HG02678 (cell line): Measurements from ENCODE around the gene BCAS3.

Experiments
- ATAC-seq: cut with Tn5 transposase; IDR thresholded peaks from one replicate; pipeline ENCODE4 v1.9.1; 2021; ENCODE audit warnings: mild to moderate bottlenecking, moderate library complexity; ENCODE audit not compliant: unreplicated experiment

BCAS3 gene

GRCh38 chr17:61388561-61389356 is 711.1 kb downstream of the BCAS3 start:
- ATAC-seq = no peak

GRCh38 chr17:61389670-61390478 is 712.2 kb downstream of the BCAS3 start:
- ATAC-seq = no peak

GRCh38 chr17:61390479-61390791 is 712.8 kb downstream of the BCAS3 start:
- ATAC-seq = no peak

GRCh38 chr17:61391595-61392291 is 714.1 kb downstream of the BCAS3 start:
- ATAC-seq = no peak

- ATAC-seq = no peak
Measured at GRCh38 chr17:61392679-61393078, 715.0 kb downstream of the BCAS3 start.

- no peak for ATAC-seq
Measured at GRCh38 chr17:61393550-61393903, 715.9 kb downstream of the BCAS3 start.

- ATAC-seq = no peak
Measured at GRCh38 chr17:61393904-61394629, 716.4 kb downstream of the BCAS3 start.

- no peak for ATAC-seq
Measured at GRCh38 chr17:61394630-61395408, 717.2 kb downstream of the BCAS3 start.

GRCh38 chr17:61395409-61395982 is 717.8 kb downstream of the BCAS3 start:
- ATAC-seq = no peak

- no peak for ATAC-seq
Measured at GRCh38 chr17:61395983-61396585, 718.4 kb downstream of the BCAS3 start.

- ATAC-seq = no peak
Measured at GRCh38 chr17:61396586-61397085, 719.0 kb downstream of the BCAS3 start.

- ATAC-seq = no peak
Measured at GRCh38 chr17:61397086-61397842, 719.6 kb downstream of the BCAS3 start.

GRCh38 chr17:61398721-61399130 is 721.1 kb downstream of the BCAS3 start:
- ATAC-seq = no peak

- ATAC-seq = no peak
Measured at GRCh38 chr17:61399131-61400065, 721.7 kb downstream of the BCAS3 start, which contains the start of gene TBX2. Gene TBX2, plus strand, starts transcription at chr17:61399843. Its CDS starts 334 bp downstream, at chr17:61400177.

GRCh38 chr17:61400066-61400716 is 722.5 kb downstream of the BCAS3 start:
- ATAC-seq = no peak

- no peak for ATAC-seq
Measured at GRCh38 chr17:61400717-61401388, 723.2 kb downstream of the BCAS3 start.
